SK-MEL-5 (cell line): Measurements from ENCODE around the gene EXOC6. TPM values are rescaled to one million over a fixed set of nuclear protein-coding genes. Genes with fewer than 3 reads are reported as not detected.

Experiments
- DNase-seq: peaks from one replicate; pipeline ENCODE4 v3.0.0-alpha.2; 2016; ENCODE audit warnings: low read depth, low spot score
- in situ Hi-C: cut with HindIII; loops from 2 replicates; pipeline ENCODE4 v1.10.0; 2016; ENCODE audit warnings: low sequenced_read_pairs, high pct_unique_total_duplicates, low pct_unique_long_range_greater_than_20kb
- total RNA-seq: library from RNA; depleted of rRNA; stranded (reverse); fragments of >200 nt; shearing (Covaris generic); gene quantifications from 2 replicates; pipeline ENCODE4 v1.2.3, GENCODE V29; 2014

EXOC6 gene
- total RNA-seq, 1 experiment from 2014 or later = 7.2 TPM

- no peak for DNase-seq
- in situ Hi-C loops = no loop called here
These were observed 2.7 kb downstream of the EXOC6 start for GRCh38 chr10:92851003-92851402.

GRCh38 chr10:92855560-92855959, 7.2 kb downstream of the EXOC6 start:
- no peak for DNase-seq
- in situ Hi-C loops = no loop called here

GRCh38 chr10:92857904-92858514, 9.7 kb downstream of the EXOC6 start:
- in situ Hi-C loops = no loop called here
- peak; percentile 3 for DNase-seq

- in situ Hi-C loops = no loop called here
- DNase-seq = no peak
These were observed 18.9 kb downstream of the EXOC6 start for GRCh38 chr10:92867235-92867634.

GRCh38 chr10:92868036-92868435, 19.7 kb downstream of the EXOC6 start:
- DNase-seq = no peak
- in situ Hi-C loops = no loop called here

- in situ Hi-C loops = no loop called here
- DNase-seq = no peak
These were observed 20.2 kb downstream of the EXOC6 start for GRCh38 chr10:92868557-92868956.

DNA sequence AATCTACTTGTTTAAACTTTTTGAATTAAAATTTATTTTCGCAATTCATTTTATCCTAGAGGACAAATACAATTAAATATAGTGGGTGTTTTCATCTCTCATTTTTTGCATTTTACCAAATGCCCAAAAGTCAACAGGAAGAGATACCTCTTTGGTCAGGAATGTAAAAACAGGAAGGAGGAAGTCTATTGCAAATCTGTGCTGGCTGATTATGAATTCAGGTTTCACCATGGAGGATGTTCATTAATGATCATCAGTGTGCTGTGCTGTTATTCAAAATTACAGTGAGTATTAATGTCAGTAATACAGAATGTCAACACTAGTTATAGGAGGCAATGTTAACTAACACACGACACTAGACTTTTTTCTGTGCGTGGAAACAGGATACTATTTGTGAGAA, 24.7 kb downstream of the EXOC6 start:
- DNase-seq = no peak
- in situ Hi-C loops = no loop called here

DNA sequence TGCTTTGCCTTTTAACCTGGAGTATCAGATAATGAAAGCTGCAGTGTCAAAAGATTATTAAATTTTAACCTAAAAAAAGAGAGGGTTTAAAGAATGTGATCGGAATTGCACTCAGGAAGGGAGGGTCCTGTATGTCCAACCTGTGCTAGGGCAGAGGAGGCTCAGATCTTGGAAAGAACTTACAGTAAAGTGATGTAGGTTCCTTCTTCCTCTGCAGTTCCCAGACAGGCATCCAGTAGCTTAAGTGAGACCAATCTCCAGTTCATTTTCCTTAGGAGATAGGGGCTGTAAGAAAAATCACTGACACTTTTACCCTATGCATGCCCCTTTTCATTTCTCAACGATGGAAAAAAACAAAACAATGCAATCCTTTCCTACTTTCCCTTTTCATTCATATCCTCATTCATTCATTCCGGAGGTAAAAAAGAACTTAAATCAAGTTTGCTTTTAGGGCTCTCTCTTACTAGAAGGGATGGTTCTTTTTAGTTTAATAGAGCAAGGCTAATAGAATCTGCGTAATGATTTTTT, 28.3 kb downstream of the EXOC6 start:
- in situ Hi-C loops = loop anchor here (25.0 kb wide), 1 partner anchor 486 kb away; no protein-coding TSS in a partner anchor
- DNase-seq = no peak

- in situ Hi-C loops = loop anchor here (25.0 kb wide), 1 partner anchor 482 kb away; no protein-coding TSS in a partner anchor
- peak; percentile 63 for DNase-seq
These were observed 32.0 kb downstream of the EXOC6 start for GRCh38 chr10:92880233-92880861.

DNA sequence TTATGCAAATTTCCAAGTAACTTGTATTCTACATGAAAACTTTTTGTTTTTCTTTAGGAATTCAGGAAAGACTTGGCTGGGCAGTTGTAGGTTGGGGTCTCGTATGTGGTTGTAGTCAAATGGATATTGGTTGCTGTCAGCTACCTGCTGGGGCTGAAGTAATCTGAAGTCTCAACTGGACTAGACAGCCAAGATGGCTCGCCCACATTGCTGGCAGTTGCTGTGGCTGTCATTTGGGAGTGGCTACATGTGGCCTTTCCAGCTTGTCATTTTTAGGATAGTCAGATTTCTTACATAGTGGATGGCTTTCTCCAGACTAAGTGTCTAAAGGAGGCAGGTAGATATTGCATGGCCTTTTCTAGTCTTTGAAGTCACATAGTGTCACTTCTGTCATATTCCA, 32.6 kb downstream of the EXOC6 start:
- DNase-seq = no peak
- in situ Hi-C loops = loop anchor here (25.0 kb wide), 1 partner anchor 481 kb away; no protein-coding TSS in a partner anchor

DNA sequence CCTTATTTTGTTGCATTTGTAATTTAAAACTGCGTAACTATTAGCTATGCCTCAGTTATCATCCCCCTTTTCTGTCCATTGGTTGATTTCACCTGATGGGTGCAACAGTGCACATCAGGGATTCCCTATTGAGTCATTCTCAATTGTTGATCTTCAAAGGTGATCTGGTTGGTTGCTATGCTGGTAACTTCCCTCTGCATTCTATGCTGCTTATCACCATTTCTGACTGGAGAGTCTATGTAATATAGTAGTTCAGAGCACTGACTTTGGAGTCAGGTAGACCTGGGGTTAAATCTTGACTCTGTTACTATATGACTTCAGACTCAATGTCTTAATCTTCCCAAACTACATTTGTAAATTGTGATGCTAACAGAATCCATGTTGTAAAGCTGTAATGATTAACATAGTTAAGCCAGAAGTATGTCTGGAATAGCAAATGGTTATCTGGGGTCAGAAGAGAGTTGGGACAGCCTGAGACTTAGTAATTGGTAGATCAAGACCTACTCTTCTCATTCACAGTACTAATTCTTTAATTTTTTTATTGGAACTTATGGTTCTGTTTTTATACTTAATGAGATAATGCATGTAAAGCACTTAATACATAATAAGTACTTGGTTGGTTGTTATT, 38.1 kb downstream of the EXOC6 start:
- in situ Hi-C loops = loop anchor here (25.0 kb wide), 1 partner anchor 476 kb away; no protein-coding TSS in a partner anchor
- no peak for DNase-seq

- no peak for DNase-seq
- in situ Hi-C loops = loop anchor here (25.0 kb wide), 1 partner anchor 472 kb away; no protein-coding TSS in a partner anchor
These were observed 42.2 kb downstream of the EXOC6 start for GRCh38 chr10:92890471-92890870.

DNA sequence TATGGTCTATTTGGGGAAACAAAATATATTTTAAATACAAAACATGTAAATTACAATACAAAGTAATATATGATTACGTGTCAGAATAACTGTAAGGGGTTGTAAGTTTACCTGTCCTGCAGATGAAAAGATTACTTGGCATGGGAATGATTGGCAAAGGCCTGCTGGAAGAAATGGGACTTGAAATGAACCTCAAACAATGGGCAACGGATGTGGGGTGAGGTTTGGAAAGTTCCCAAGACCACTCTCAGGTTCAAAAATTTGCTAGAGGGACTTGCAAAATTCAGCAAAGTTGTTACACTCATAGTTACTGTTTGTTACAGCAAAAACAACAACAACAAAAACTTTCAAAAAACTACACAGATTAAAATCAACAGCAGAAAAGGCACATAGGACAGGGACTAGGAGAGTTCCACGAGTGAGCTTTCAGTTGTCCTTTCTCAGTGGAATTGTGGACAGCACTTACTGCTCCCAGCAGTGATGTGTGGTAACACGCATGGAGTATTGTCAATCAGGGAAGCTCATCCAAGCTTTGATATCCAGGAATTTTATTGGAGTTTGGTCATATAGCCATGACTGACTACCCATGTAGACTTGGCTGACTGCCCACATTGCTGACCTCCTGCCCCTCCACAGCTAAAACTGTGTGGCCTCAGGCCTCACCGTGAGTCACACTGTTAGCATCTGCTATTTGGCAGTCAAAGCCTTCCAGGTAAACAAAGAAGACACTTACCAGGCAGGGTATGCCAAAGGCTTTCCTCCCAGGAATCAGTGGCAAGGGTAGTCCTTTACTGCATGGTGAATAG, 43.8 kb downstream of the EXOC6 start:
- DNase-seq = peak; percentile 52
- in situ Hi-C loops = loop anchor here (25.0 kb wide), 1 partner anchor 470 kb away; no protein-coding TSS in a partner anchor

- DNase-seq = no peak
- in situ Hi-C loops = loop anchor here (25.0 kb wide), 1 partner anchor 470 kb away; no protein-coding TSS in a partner anchor
These were observed 44.4 kb downstream of the EXOC6 start for GRCh38 chr10:92892691-92893054.

- DNase-seq = no peak
- in situ Hi-C loops = loop anchor here (25.0 kb wide), 1 partner anchor 468 kb away; no protein-coding TSS in a partner anchor
These were observed 45.8 kb downstream of the EXOC6 start for GRCh38 chr10:92894081-92894655.

GRCh38 chr10:92897916-92898315, 49.6 kb downstream of the EXOC6 start:
- in situ Hi-C loops = loop anchor here (25.0 kb wide), 1 partner anchor 464 kb away; no protein-coding TSS in a partner anchor
- DNase-seq = no peak

- no peak for DNase-seq
- in situ Hi-C loops = no loop called here
These were observed 53.5 kb downstream of the EXOC6 start for GRCh38 chr10:92901819-92902251.
